Adipocyte (in vitro differentiated cells): ENCODE results near the gene SYT1.

Experiments used
- DNase-seq: peaks from one replicate; pipeline ENCODE4 v3.0.0-alpha.2; 2015; ENCODE audit warnings: low read depth
- H3K27me3 ChIP-seq: replicated peaks from 2 replicates; pipeline ENCODE4 v1.7.0; 2013; ENCODE audit warnings: mild to moderate bottlenecking, low read length, moderate library complexity; ENCODE audit not compliant: control insufficient read depth, insufficient read depth
- H3K36me3 ChIP-seq: 2 replicates; pipeline ENCODE4 v1.7.0; 2013; ENCODE audit warnings: low read length, mild to moderate bottlenecking, moderate library complexity; ENCODE audit not compliant: control insufficient read depth, insufficient read depth, severe bottlenecking
- H3K4me1 ChIP-seq: 2 replicates; pipeline ENCODE4 v1.7.0; 2013; ENCODE audit warnings: mild to moderate bottlenecking, low read length, moderate library complexity; ENCODE audit not compliant: control insufficient read depth, insufficient read depth
- H3K4me3 ChIP-seq: 2 replicates; pipeline ENCODE4 v1.7.0; 2013; ENCODE audit warnings: mild to moderate bottlenecking, low read length, moderate library complexity
- H3K9ac ChIP-seq: 2 replicates; pipeline ENCODE4 v1.7.0; 2013; ENCODE audit warnings: mild to moderate bottlenecking, low read length, moderate library complexity
- H3K9me3 ChIP-seq: 2 replicates; pipeline ENCODE4 v1.7.0; 2013; ENCODE audit warnings: mild to moderate bottlenecking, low read length, moderate library complexity; ENCODE audit not compliant: control insufficient read depth

The SYT1 gene

GRCh38 chr12:78898416-78898815 lies 33.8 kb downstream of the SYT1 start:
- no peak overlapping the region for H3K9ac ChIP-seq
- H3K27me3 ChIP-seq = no peaks in the 10 kb centered on the region
- no peak overlapping the region for H3K4me3 ChIP-seq
- H3K36me3 ChIP-seq = no peaks in the 10 kb centered on the region
- peak; percentile 80 for DNase-seq
- H3K9me3 ChIP-seq = no peaks in the 10 kb centered on the region
- H3K4me1 ChIP-seq = peaks cover 5% of the 10 kb centered on the region

DNA sequence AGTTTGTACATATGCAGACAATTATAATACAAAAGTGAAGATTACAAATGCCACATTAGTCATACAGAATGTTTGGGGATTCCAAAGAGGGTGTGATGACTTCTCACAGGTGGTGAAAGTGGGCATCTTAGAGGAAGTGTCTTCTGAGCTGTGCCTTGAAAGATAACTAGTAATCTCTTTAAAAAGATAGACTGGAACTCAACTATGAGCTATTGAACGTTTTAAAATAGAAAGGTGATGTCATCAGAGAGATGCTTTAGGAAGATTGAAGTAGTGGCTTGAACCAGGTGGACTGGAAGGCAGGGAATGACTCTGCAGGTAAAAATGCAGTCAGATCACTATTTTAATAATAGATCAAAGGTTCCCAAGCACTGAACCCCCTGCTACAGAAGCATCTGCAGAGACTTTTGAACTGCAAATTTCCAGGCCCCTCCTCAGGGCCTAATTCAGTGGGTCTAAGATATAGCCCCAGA lies 50.3 kb downstream of the SYT1 start:
- H3K9me3 ChIP-seq = no peaks in the 10 kb centered on the region
- H3K4me3 ChIP-seq = no peak overlapping the region
- no peaks in the 10 kb centered on the region for H3K36me3 ChIP-seq
- no peaks in the 10 kb centered on the region for H3K4me1 ChIP-seq
- H3K9ac ChIP-seq = no peak overlapping the region
- DNase-seq = no peak
- H3K27me3 ChIP-seq = no peaks in the 10 kb centered on the region

GRCh38 chr12:78916845-78917480 lies 52.4 kb downstream of the SYT1 start:
- DNase-seq = peak; percentile 26
- Histone ChIP-seq H3K36me3 (no peaks in the 10 kb centered on the region), H3K4me1 (no peaks in the 10 kb centered on the region), H3K9ac (no peak overlapping the region), H3K9me3 (no peaks in the 10 kb centered on the region), H3K4me3 (no peak overlapping the region), H3K27me3 (no peaks in the 10 kb centered on the region)

GRCh38 chr12:78917513-78917912 lies 52.9 kb downstream of the SYT1 start:
- no peak for DNase-seq
- H3K4me3 ChIP-seq = no peak overlapping the region
- no peaks in the 10 kb centered on the region for H3K4me1 ChIP-seq
- H3K9me3 ChIP-seq = no peaks in the 10 kb centered on the region
- no peak overlapping the region for H3K9ac ChIP-seq
- H3K27me3 ChIP-seq = no peaks in the 10 kb centered on the region
- no peaks in the 10 kb centered on the region for H3K36me3 ChIP-seq

GRCh38 chr12:78918268-78918667 lies 53.7 kb downstream of the SYT1 start:
- Histone ChIP-seq H3K9ac (no peak overlapping the region), H3K9me3 (no peaks in the 10 kb centered on the region), H3K27me3 (no peaks in the 10 kb centered on the region), H3K4me3 (no peak overlapping the region), H3K4me1 (no peaks in the 10 kb centered on the region), H3K36me3 (no peaks in the 10 kb centered on the region)
- no peak for DNase-seq

DNA sequence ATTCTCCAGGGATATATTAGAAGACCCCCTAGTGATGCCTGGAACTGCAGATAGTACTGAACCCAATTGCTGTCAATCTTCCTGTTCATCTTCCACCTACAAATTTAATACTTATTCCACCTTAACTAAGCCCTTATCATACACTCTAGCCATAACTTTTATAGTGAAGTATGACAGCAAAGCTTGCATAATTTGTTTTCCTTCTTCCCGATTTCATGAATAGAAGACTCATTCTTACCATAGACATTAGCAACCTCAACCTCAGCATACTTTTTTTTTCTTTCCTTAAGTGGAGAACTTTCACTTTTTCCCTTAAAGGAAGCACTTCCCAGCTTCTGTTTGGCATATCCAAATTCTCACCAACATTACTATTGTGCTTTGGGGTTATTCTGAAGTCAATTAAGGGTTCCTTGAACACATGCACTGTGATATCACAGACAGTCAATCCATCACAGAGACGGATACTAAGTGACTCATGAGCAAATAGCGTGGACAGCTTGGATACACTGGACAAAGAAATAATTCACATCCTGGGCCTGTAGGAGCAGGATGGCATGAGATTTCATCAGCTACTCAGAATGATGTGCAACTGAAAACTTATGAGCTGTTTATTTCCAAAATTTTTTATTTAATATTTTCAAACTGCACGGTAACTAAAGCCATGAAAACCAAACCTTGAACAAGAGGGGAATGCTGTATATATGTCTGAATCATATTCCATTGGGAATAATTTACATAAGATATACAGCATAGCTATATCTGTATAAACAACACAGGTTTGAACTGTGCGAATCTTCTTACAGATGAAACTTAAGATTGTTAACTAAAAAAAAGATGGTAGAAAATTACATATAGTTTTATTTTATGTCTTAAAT lies 63.9 kb downstream of the SYT1 start:
- DNase-seq = no peak

DNA sequence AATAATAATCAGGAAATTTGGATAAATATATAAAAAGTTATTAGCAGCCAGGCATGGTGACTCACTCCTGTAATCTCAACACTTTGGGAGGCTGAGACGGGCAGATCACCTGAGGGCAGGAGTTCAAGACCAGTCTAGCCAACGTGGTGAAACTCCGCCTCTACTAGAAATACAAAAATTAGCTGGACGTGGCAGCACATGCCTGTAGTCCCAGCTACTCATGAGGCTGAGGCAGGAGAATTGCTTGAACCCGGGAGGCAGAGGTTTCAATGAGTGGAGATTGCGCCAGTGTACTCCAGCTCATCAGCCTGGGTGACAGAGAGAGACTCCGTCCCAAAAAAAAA lies 64.5 kb downstream of the SYT1 start:
- H3K4me3 ChIP-seq = no peak overlapping the region
- no peaks in the 10 kb centered on the region for H3K36me3 ChIP-seq
- H3K9ac ChIP-seq = no peak overlapping the region
- no peaks in the 10 kb centered on the region for H3K9me3 ChIP-seq
- no peaks in the 10 kb centered on the region for H3K4me1 ChIP-seq
- H3K27me3 ChIP-seq = no peaks in the 10 kb centered on the region
- DNase-seq = no peak

More for the DNA sequence above, 63.9 kb downstream of the SYT1 start:
- H3K9me3 ChIP-seq = no peaks in the 10 kb centered on the region
- no peaks in the 10 kb centered on the region for H3K4me1 ChIP-seq
- no peak overlapping the region for H3K9ac ChIP-seq
- no peaks in the 10 kb centered on the region for H3K27me3 ChIP-seq
- no peak overlapping the region for H3K4me3 ChIP-seq
- no peaks in the 10 kb centered on the region for H3K36me3 ChIP-seq

DNA sequence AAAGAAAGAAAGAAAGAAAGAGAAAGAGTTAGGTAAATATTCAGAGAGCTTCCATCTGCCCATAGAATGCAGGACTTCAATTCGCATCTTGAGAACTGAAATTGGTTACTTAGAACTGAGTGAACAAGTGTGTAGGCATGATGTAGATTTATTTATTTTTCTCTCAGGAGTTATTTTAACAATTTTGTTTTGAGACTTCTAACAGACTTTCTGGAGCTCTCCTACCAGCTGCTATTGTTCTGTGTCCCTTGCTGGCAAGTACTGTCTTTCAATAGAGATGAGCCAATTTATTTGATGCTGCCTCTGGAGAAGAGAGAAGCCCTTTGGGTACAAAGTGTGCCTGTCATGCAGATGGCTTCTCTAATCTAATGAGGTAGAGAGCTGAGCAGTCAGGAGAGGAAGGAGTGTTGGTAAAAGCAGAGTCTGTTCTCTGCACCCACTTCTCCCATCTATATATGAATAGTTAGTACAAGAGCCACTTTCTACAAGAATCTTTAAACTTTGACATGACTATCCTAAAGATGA lies 67.0 kb downstream of the SYT1 start:
- no peaks in the 10 kb centered on the region for H3K27me3 ChIP-seq
- H3K9me3 ChIP-seq = no peaks in the 10 kb centered on the region
- H3K4me3 ChIP-seq = no peak overlapping the region
- H3K4me1 ChIP-seq = no peaks in the 10 kb centered on the region
- H3K9ac ChIP-seq = no peak overlapping the region
- no peaks in the 10 kb centered on the region for H3K36me3 ChIP-seq
- no peak for DNase-seq

- H3K27me3 ChIP-seq = no peaks in the 10 kb centered on the region
- no peaks in the 10 kb centered on the region for H3K4me1 ChIP-seq
- H3K9ac ChIP-seq = no peak overlapping the region
- H3K4me3 ChIP-seq = no peak overlapping the region
- no peak for DNase-seq
- H3K36me3 ChIP-seq = no peaks in the 10 kb centered on the region
- H3K9me3 ChIP-seq = no peaks in the 10 kb centered on the region
These were observed 68.4 kb downstream of the SYT1 start for GRCh38 chr12:78933014-78933413.

- Histone ChIP-seq H3K9ac (no peak overlapping the region), H3K27me3 (no peaks in the 10 kb centered on the region), H3K9me3 (no peaks in the 10 kb centered on the region), H3K36me3 (no peaks in the 10 kb centered on the region), H3K4me1 (no peaks in the 10 kb centered on the region), H3K4me3 (no peak overlapping the region)
- DNase-seq = no peak
These were observed 73.9 kb downstream of the SYT1 start for GRCh38 chr12:78938341-78939084.

GRCh38 chr12:78949532-78949931 lies 85.0 kb downstream of the SYT1 start:
- Histone ChIP-seq H3K27me3 (no peaks in the 10 kb centered on the region), H3K9me3 (peaks cover 55% of the 10 kb centered on the region), H3K4me3 (no peak overlapping the region), H3K36me3 (no peaks in the 10 kb centered on the region), H3K9ac (no peak overlapping the region), H3K4me1 (no peaks in the 10 kb centered on the region)
- DNase-seq = no peak
